GM23338 (cell line): ENCODE results near the gene ENOX1.
"Not testable (repeated sequence)": the region's sequence is repeated elsewhere in the genome, so short reads cannot be mapped to it uniquely, and the experiment has no call there.

Source experiments
- EZH2 ChIP-seq: fragments of 200-600 bp; sonication (generic); IDR thresholded peaks from one replicate; pipeline ENCODE4 v1.8.0; 2017; ENCODE audit warnings: antibody characterized with exemption, mild to moderate bottlenecking, low read depth; ENCODE audit not compliant: unreplicated experiment
- EZH2phosphoT487 ChIP-seq: fragments of 200-600 bp; sonication (generic); IDR thresholded peaks from one replicate; pipeline ENCODE4 v1.8.1; 2018; ENCODE audit warnings: antibody characterized with exemption; ENCODE audit not compliant: unreplicated experiment
- POLR2AphosphoS5 ChIP-seq: IDR thresholded peaks from 2 replicates; pipeline ENCODE4 v1.6.1; 2016; ENCODE audit warnings: antibody characterized with exemption, low read depth
- ZNF331 ChIP-seq: fragments of 250-450 bp; sonication (Bioruptor Pico); IDR thresholded peaks from 2 replicates; pipeline ENCODE4 v1.5.0; 2020; ENCODE audit warnings: low read depth, mild to moderate bottlenecking, moderate library complexity
- TF ChIP-seq, protein P1 (sequence below), 2 experiments: fragments of 200-600 bp in 1 of 2; sonication (generic) in 1 of 2; conservative IDR thresholded peaks; 2 replicates each; pipeline versions ENCODE4 v1.5.1 to v1.6.1; 2016 to 2017; ENCODE audit warnings: antibody characterized with exemption in 2 of 2, low read depth in 2 of 2, mild to moderate bottlenecking in 2 of 2, moderate library complexity in 1 of 2

DNA sequence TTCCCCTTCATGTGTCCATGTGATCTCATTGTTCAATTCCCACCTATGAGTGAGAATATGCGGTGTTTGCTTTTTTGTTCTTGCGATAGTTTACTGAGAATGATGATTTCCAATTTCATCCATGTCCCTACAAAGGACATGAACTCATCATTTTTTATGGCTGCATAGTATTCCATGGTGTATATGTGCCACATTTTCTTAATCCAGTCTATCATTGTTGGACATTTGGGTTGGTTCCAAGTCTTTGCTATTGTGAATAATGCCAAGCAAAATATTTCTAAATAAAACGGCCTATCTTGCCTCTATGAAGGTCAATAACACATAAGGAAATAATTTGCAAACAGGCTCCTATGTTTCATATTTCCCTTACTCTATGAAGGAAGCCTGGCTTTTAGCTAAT lies 435.2 kb downstream of the ENOX1 start:
- TF ChIP-seq, protein P1, sequence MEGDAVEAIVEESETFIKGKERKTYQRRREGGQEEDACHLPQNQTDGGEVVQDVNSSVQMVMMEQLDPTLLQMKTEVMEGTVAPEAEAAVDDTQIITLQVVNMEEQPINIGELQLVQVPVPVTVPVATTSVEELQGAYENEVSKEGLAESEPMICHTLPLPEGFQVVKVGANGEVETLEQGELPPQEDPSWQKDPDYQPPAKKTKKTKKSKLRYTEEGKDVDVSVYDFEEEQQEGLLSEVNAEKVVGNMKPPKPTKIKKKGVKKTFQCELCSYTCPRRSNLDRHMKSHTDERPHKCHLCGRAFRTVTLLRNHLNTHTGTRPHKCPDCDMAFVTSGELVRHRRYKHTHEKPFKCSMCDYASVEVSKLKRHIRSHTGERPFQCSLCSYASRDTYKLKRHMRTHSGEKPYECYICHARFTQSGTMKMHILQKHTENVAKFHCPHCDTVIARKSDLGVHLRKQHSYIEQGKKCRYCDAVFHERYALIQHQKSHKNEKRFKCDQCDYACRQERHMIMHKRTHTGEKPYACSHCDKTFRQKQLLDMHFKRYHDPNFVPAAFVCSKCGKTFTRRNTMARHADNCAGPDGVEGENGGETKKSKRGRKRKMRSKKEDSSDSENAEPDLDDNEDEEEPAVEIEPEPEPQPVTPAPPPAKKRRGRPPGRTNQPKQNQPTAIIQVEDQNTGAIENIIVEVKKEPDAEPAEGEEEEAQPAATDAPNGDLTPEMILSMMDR (conservative IDR thresholded peaks at IDR 0.05; ENCODE audit: low read depth in 2 of 2), result not testable (repeated sequence)
- TF ChIP-seq POLR2AphosphoS5; EZH2; EZH2phosphoT487; ZNF331 (CRISPR knock-in tag): not testable (repeated sequence)
